Osteocyte (in vitro differentiated cells): ENCODE results near the gene COL27A1. TPM values are rescaled to one million over a fixed set of nuclear protein-coding genes. Genes with fewer than 3 reads are reported as not detected.

ENCODE experiments used
- DNase-seq: peaks from one replicate; pipeline ENCODE4 v3.0.0; 2021; ENCODE audit warnings: mixed read lengths; ENCODE audit not compliant: unreplicated experiment; ENCODE audit errors: extremely low spot score
- H3K27ac Mint-ChIP-seq: one replicate; pipeline ENCODE4 v1.8.0; 2021; ENCODE audit warnings: mild to moderate bottlenecking, mixed read lengths; ENCODE audit not compliant: unreplicated experiment
- H3K27me3 Mint-ChIP-seq: one replicate; pipeline ENCODE4 v1.8.0; 2021; ENCODE audit warnings: mixed read lengths; ENCODE audit not compliant: unreplicated experiment
- H3K36me3 Mint-ChIP-seq: one replicate; pipeline ENCODE4 v1.8.0; 2021; ENCODE audit warnings: mixed read lengths; ENCODE audit not compliant: unreplicated experiment
- H3K4me1 Mint-ChIP-seq: one replicate; pipeline ENCODE4 v1.8.0; 2021; ENCODE audit warnings: mixed read lengths; ENCODE audit not compliant: unreplicated experiment
- H3K4me3 Mint-ChIP-seq: one replicate; pipeline ENCODE4 v1.8.0; 2021; ENCODE audit warnings: mild to moderate bottlenecking, moderate library complexity, mixed read lengths; ENCODE audit not compliant: unreplicated experiment
- H3K9me3 Mint-ChIP-seq: one replicate; pipeline ENCODE4 v1.8.0; 2021; ENCODE audit warnings: mixed read lengths; ENCODE audit not compliant: unreplicated experiment
- CTCF ChIP-seq: fragments of 200-600 bp; sonication (generic); IDR thresholded peaks from 2 replicates; pipeline ENCODE4 v1.5.0; 2021; ENCODE audit warnings: antibody characterized with exemption, mild to moderate bottlenecking, moderate library complexity
- total RNA-seq: library from RNA; stranded (reverse); gene quantifications from 2 replicates; pipeline ENCODE4 v1.2.1, GENCODE V29; 2021

The COL27A1 gene
- total RNA-seq, 1 donor from 2014 or later = 44.4 TPM

GRCh38 chr9:114246558-114246957, 91.2 kb downstream of the COL27A1 start:
- no peak for DNase-seq
- Mint-ChIP-seq H3K9me3 (no peaks in the 10 kb centered on the region), H3K4me1 (peaks cover 8% of the 10 kb centered on the region)

GRCh38 chr9:114247077-114247476, 91.7 kb downstream of the COL27A1 start:
- H3K9me3 Mint-ChIP-seq = no peaks in the 10 kb centered on the region
- peaks cover 10% of the 10 kb centered on the region for H3K4me1 Mint-ChIP-seq
- TF ChIP-seq CTCF = no peak
- peaks cover 15% of the 10 kb centered on the region for H3K36me3 Mint-ChIP-seq
- no peaks in the 10 kb centered on the region for H3K27me3 Mint-ChIP-seq
- H3K4me3 Mint-ChIP-seq = no peak overlapping the region
- DNase-seq = no peak
- no peak overlapping the region for H3K27ac Mint-ChIP-seq

More at GRCh38 chr9:114246558-114246957, 91.2 kb downstream of the COL27A1 start:
- Mint-ChIP-seq H3K27me3 (no peaks in the 10 kb centered on the region), H3K27ac (no peak overlapping the region), H3K36me3 (peaks cover 19% of the 10 kb centered on the region), H3K4me3 (no peak overlapping the region)
- no peak for TF ChIP-seq CTCF

- H3K27ac Mint-ChIP-seq = no peak overlapping the region
- H3K36me3 Mint-ChIP-seq = peaks cover 12% of the 10 kb centered on the region
- no peak overlapping the region for H3K4me3 Mint-ChIP-seq
Measured at GRCh38 chr9:114247491-114247890, 92.2 kb downstream of the COL27A1 start.

GRCh38 chr9:114248299-114248707, 93.0 kb downstream of the COL27A1 start:
- no peak overlapping the region for H3K27ac Mint-ChIP-seq
- H3K27me3 Mint-ChIP-seq = no peaks in the 10 kb centered on the region
- H3K4me3 Mint-ChIP-seq = no peak overlapping the region
- no peak for DNase-seq
- TF ChIP-seq CTCF = no peak
- peaks cover 12% of the 10 kb centered on the region for H3K36me3 Mint-ChIP-seq
- H3K4me1 Mint-ChIP-seq = peaks cover 10% of the 10 kb centered on the region
- H3K9me3 Mint-ChIP-seq = no peaks in the 10 kb centered on the region

More at GRCh38 chr9:114247491-114247890, 92.2 kb downstream of the COL27A1 start:
- H3K27me3 Mint-ChIP-seq = no peaks in the 10 kb centered on the region
- TF ChIP-seq CTCF = no peak
- peaks cover 10% of the 10 kb centered on the region for H3K4me1 Mint-ChIP-seq
- DNase-seq = no peak
- H3K9me3 Mint-ChIP-seq = no peaks in the 10 kb centered on the region

- Mint-ChIP-seq H3K9me3 (no peaks in the 10 kb centered on the region), H3K27me3 (no peaks in the 10 kb centered on the region), H3K4me1 (peaks cover 10% of the 10 kb centered on the region), H3K4me3 (no peak overlapping the region), H3K36me3 (peaks cover 12% of the 10 kb centered on the region), H3K27ac (no peak overlapping the region)
- no peak for DNase-seq
- no peak for TF ChIP-seq CTCF
Measured at GRCh38 chr9:114249424-114250234, 94.3 kb downstream of the COL27A1 start.
